ENCODE measurements around the gene ZNF423.
A peak's percentile ranks its signal among the peaks of the same experiment; 100 is the strongest.

ZNF423 gene

DNA sequence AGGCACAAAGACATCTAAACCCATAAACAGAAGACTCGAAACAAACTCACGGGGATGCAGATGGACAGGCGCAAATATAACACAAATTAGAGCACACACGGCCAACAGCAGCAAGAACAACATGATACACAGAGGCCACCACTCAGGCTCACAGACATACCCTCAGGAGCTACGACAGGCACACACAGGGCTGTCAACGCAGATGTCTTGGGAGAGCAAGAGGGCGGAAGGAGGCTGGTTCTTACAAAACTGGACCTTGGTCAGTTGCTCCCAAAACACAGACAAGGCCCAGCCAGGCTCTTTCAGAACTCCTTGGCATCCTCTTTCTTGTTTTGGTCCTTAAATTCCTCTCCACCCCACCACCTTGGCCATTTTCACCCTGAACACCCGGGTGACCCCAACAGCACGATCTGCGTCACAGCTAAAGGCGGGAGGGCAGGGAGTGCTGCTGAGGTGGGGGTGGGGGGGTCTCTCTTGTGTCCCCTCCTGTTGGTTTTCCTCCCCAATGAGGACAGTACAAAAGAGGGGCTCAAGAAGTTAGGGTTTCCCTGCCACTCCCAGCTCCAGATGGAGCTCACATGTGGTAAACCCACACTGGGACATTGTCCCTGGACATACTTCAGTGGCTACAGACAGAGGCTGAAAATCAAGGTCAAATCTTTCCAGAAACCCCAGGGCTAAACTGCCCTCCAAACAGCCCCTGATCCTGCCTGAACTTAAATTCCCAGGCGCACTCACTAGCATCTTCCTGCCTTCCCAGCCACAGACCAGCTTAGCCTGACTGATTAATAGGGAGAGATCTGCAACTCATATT, 261.0 kb downstream of the ZNF423 start:
- no peak for DNase-seq

DNA sequence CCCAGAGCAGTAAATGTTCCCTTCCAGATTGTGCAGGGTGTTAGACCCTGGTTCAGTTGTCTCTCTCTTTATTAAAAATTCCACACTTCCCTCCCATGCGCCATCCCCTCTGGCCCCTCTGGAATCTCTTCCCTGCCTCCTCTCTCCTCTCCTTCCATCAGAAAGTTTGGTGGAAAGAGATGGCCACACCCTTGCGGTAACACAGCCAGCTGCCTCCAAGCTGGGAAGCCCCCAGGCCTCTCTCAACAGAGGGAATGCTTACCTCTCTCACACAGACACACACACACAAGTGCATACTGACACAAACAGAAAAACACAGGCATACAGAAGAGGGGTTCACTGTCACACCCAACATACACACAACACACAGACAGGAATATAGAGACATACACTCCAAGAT, 261.8 kb downstream of the ZNF423 start:
- DNase-seq = no peak

GRCh38 chr16:49593424-49594040, 262.4 kb downstream of the ZNF423 start:
- DNase-seq = no peak

- DNase-seq = peak; percentile 28
Observed at GRCh38 chr16:49592546-49593423, 263.1 kb downstream of the ZNF423 start.

- DNase-seq = no peak
Observed at GRCh38 chr16:49590166-49590871, 265.6 kb downstream of the ZNF423 start.

DNA sequence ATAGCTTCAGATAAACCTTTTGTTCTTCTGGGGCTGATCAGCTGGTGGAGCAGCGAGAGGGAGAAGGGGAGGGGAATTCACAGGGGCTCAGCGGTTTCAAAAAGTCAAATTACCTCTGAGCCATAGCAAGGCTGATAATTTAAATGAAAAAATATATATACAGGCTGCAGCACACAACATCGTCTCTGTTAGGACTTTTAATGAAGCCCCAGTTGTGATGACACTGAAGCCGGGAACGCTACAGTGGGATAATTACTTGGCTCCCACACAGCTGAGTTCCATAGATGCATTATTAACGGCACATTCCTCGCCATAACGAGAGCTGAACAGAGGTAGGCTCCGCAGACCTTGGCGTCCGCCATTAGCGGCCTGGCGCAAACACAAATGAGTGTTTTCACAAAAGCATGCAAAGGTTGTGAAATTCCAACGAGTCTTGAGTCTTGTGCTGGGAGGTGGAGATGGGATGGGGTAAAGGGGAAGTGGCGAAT, 266.3 kb downstream of the ZNF423 start:
- DNase-seq = no peak

- DNase-seq = no peak
Observed at GRCh38 chr16:49588729-49589384, 267.1 kb downstream of the ZNF423 start.

GRCh38 chr16:49588026-49588425, 267.9 kb downstream of the ZNF423 start:
- no peak for DNase-seq

GRCh38 chr16:49587511-49587910, 268.4 kb downstream of the ZNF423 start:
- no peak for DNase-seq

DNA sequence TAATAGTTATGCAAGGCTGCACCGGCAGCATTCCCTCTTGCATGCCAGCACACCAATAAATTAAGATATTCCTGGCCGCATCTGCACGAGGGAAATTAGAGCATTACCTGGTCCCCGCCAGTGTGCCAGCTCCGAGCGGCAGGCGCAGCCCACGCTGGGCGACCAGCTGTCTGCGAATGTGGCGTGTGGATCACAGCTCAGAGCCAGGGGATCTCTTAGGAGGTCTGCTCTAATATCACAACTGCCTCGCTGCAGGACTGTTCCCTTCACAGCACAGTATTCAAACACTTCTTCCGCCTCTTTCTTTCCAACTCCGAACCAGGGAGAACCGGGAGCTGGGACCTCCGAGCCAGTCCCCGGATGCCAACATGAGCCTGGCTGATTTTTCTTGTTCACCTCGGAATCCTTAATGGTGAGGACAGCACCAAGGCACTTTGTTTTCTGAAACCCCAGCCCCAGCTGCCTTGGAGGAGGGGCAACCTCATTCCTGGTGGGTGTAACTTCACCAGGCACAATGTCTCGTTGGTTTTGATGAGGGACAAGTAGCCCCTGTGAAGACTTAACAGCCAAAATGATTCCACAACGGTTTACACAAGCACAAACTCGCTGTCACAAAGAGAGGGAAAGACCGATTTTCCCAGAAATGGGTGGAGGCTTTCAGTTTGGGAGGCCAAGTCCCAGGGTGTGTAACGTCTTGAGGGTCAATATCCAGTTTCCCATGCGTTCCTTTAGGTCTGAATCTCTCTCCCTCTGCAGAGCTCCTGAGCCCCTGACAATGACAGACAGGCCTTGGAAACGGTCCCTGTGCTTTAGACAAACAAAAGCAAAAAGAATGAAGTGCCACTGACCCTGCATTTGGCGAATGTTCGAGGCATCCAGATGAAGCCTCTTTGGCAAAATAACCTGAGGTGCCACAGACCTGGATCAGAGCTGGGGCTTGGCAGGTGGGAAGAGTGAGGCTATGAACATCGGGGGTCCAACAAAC, 269.2 kb downstream of the ZNF423 start:
- no peak for DNase-seq

- peak; percentile 60 for DNase-seq
Observed at GRCh38 chr16:49585143-49585832, 270.6 kb downstream of the ZNF423 start.

DNA sequence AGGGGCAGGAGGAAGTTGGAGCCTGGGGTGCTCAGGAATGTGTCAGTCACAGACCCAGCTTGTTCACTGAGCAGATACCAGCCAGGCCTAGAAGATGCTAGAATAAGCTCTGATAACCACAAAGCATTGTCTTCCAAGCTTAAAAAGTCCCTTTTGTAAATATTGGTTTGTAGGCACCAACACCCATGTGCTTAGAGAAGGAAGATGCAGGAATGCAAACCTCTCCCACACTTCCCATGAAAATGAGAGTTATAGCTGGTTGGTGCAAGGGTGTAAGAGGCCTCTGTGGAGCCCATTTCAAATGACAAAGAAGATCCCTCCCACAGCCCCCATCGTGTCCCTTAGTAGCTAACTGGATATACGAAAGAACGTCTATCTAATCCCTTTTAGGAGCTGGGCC, 272.0 kb downstream of the ZNF423 start:
- no peak for DNase-seq

DNA sequence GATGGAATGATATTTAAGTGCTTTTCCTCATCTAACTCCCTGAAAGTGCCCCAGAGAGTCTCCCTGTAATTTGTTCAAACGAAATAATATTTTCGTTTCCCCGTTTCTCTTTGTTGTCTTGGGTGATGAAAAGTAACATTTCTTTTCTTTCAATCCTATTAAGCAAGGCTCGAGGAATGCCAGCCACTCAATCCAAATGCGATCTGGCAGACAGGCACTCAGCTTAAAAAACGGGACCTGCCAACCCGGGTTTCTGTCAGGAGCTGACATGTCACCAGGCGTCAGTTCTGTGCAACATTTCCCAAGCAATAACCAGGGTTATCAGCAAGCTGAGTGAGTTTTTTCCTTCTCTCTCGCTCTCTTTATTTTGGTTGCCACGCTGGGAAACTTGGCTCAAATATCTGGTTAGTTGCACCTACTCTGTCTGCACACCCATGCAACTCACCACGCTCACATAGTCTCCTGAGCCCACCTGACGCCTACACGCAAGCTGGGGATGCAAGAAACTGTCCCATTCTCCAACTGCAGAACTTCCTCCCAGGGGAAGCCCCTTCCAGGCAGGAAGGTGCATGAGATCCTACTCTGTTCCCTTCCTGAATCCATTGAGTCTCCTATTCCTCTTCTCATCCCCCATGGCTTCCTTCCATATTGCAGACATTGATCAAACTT, 274.1 kb downstream of the ZNF423 start:
- no peak for DNase-seq

- DNase-seq = no peak
Observed at GRCh38 chr16:49580751-49581303, 275.1 kb downstream of the ZNF423 start.

GRCh38 chr16:49578435-49579024, 277.4 kb downstream of the ZNF423 start:
- no peak for DNase-seq

GRCh38 chr16:49578018-49578417, 277.9 kb downstream of the ZNF423 start:
- DNase-seq = no peak

GRCh38 chr16:49576941-49577340, 279.0 kb downstream of the ZNF423 start:
- DNase-seq = no peak

- DNase-seq = no peak
Observed at GRCh38 chr16:49576173-49576494, 279.8 kb downstream of the ZNF423 start.

Data from COR-L47 (cell line).